A673 (cell line): ENCODE data around the gene PMEL.

ENCODE experiments used
- EZH2 ChIP-seq: fragments of 200-600 bp; sonication (generic); IDR thresholded peaks from 2 replicates; pipeline ENCODE4 v1.6.1; 2017; ENCODE audit warnings: borderline replicate concordance, low read depth, mild to moderate bottlenecking, mixed read lengths, antibody characterized with exemption, low read length; ENCODE audit not compliant: poor library complexity, severe bottlenecking
- TF ChIP-seq, protein P1 (sequence below): fragments of 300-800, 200-600 bp; sonication (generic); conservative IDR thresholded peaks from 2 replicates; pipeline ENCODE4 v1.5.1; 2017; ENCODE audit warnings: low read depth, mild to moderate bottlenecking, antibody characterized with exemption, low read length, moderate library complexity, mixed read lengths

DNA sequence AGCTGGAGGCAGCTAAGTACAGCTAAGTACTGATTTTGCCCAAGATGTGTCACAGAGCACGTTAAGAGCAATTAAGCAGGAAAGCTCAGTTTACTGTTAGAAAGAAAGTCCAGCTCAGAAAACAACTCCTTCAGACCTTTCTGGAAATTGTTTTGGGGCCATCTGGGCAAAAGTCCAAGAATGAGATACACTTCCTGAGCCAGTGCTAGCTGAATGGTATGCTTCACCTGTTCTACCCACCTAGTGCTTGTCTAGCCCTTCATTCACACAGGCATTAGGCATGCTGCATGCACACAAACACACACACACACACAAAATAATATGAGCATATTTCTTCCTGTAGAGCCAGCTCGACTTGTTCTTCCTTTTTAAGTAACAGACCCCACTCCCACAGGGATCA, 48.4 kb upstream of the PMEL start:
- TF ChIP-seq, protein P1, sequence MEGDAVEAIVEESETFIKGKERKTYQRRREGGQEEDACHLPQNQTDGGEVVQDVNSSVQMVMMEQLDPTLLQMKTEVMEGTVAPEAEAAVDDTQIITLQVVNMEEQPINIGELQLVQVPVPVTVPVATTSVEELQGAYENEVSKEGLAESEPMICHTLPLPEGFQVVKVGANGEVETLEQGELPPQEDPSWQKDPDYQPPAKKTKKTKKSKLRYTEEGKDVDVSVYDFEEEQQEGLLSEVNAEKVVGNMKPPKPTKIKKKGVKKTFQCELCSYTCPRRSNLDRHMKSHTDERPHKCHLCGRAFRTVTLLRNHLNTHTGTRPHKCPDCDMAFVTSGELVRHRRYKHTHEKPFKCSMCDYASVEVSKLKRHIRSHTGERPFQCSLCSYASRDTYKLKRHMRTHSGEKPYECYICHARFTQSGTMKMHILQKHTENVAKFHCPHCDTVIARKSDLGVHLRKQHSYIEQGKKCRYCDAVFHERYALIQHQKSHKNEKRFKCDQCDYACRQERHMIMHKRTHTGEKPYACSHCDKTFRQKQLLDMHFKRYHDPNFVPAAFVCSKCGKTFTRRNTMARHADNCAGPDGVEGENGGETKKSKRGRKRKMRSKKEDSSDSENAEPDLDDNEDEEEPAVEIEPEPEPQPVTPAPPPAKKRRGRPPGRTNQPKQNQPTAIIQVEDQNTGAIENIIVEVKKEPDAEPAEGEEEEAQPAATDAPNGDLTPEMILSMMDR: no peak
- no peak for TF ChIP-seq EZH2
